ENCODE data around the gene SOX15. TPM values are rescaled to one million over a fixed set of nuclear protein-coding genes. Genes with fewer than 3 reads are reported as not detected.

SOX15 gene
- total and polyA plus RNA-seq, 10 of the 15 experiments (the other 5 are each of a cell fraction or from before 2014, with no cell fraction given): 0.06 to 0.53 (median 0.16) TPM; not detected in 2

DNA sequence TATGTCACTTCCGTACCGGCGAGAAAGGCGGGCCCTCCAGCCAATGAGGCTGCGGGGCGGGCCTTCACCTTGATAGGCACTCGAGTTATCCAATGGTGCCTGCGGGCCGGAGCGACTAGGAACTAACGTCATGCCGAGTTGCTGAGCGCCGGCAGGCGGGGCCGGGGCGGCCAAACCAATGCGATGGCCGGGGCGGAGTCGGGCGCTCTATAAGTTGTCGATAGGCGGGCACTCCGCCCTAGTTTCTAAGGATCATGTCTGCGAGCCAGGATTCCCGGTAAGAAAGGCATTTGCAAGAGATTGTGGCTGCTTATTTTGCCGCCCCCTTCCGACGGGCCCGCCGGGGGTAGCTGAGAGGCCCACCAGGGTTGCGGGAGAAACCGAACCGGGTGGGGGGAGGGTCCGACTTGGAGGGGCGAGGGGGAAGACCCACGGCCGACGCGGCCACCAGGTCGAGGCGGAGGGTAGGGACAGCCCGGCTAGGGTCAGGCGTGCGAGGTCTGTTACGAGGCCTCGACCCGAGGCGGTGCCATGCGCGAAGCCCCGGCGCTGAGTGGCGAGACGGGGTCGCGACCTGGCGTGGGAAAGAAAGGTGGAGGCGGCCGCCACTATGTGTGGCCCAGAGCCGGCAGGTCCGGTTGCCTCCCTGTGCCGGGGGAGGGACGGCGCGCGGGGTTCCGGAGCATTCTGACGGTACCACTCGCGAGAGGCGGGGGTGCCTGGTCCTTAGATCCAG lies 17.1 kb downstream of the SOX15 start (continued):
- TF ChIP-seq, protein P1, sequence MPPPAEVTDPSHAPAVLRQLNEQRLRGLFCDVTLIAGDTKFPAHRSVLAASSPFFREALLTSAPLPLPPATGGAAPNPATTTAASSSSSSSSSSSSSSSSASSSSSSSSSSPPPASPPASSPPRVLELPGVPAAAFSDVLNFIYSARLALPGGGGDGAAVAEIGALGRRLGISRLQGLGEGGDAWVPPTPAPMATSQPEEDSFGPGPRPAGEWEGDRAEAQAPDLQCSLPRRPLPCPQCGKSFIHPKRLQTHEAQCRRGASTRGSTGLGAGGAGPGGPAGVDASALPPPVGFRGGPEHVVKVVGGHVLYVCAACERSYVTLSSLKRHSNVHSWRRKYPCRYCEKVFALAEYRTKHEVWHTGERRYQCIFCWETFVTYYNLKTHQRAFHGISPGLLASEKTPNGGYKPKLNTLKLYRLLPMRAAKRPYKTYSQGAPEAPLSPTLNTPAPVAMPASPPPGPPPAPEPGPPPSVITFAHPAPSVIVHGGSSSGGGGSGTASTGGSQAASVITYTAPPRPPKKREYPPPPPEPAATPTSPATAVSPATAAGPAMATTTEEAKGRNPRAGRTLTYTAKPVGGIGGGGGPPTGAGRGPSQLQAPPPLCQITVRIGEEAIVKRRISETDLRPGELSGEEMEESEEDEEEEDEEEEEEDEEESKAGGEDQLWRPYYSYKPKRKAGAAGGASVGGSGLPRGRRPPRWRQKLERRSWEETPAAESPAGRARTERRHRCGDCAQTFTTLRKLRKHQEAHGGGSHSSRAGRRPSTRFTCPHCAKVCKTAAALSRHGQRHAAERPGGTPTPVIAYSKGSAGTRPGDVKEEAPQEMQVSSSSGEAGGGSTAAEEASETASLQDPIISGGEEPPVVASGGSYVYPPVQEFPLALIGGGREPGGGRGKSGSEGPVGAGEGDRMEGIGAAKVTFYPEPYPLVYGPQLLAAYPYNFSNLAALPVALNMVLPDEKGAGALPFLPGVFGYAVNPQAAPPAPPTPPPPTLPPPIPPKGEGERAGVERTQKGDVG (CRISPR knock-in tag; IDR thresholded peaks at IDR 0.05): 0 out of 2 replicates have a peak, but pooled peaks have one; percentile 36
- TF ChIP-seq, protein P2, sequence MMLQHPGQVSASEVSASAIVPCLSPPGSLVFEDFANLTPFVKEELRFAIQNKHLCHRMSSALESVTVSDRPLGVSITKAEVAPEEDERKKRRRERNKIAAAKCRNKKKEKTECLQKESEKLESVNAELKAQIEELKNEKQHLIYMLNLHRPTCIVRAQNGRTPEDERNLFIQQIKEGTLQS (IDR thresholded peaks at IDR 0.05; ENCODE audit: borderline replicate concordance, extremely low read depth, low read depth, low read length): no peak
- TF ChIP-seq ZBED1 (IDR thresholded peaks at IDR 0.05; ENCODE audit: borderline replicate concordance) (peak; percentile 93), GABPA (IDR thresholded peaks at IDR 0.05; ENCODE audit: low read depth) (peak; percentile 94), TCF3 (IDR thresholded peaks at IDR 0.05; ENCODE audit: borderline replicate concordance, insufficient read depth, low read depth, low read length) (peak; percentile 89; the same call in 1 of the 2 replicates), ATF7 (IDR thresholded peaks at IDR 0.05; ENCODE audit: low read depth) (peak; percentile 90), NRF1 (conservative IDR thresholded peaks at IDR 0.05; ENCODE audit: low read depth, low read length) (0 out of 2 replicates have a peak, but pooled peaks have one; percentile 12), FOS (IDR thresholded peaks at IDR 0.05; ENCODE audit: borderline replicate concordance, extremely low read depth, insufficient read length) (peak; percentile 92)
- TF ChIP-seq, protein P3, sequence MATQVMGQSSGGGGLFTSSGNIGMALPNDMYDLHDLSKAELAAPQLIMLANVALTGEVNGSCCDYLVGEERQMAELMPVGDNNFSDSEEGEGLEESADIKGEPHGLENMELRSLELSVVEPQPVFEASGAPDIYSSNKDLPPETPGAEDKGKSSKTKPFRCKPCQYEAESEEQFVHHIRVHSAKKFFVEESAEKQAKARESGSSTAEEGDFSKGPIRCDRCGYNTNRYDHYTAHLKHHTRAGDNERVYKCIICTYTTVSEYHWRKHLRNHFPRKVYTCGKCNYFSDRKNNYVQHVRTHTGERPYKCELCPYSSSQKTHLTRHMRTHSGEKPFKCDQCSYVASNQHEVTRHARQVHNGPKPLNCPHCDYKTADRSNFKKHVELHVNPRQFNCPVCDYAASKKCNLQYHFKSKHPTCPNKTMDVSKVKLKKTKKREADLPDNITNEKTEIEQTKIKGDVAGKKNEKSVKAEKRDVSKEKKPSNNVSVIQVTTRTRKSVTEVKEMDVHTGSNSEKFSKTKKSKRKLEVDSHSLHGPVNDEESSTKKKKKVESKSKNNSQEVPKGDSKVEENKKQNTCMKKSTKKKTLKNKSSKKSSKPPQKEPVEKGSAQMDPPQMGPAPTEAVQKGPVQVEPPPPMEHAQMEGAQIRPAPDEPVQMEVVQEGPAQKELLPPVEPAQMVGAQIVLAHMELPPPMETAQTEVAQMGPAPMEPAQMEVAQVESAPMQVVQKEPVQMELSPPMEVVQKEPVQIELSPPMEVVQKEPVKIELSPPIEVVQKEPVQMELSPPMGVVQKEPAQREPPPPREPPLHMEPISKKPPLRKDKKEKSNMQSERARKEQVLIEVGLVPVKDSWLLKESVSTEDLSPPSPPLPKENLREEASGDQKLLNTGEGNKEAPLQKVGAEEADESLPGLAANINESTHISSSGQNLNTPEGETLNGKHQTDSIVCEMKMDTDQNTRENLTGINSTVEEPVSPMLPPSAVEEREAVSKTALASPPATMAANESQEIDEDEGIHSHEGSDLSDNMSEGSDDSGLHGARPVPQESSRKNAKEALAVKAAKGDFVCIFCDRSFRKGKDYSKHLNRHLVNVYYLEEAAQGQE (IDR thresholded peaks at IDR 0.05; ENCODE audit: low read depth, low read length): 0 out of 2 replicates have a peak, but pooled peaks have one; percentile 43
- TF ChIP-seq, protein P4, sequence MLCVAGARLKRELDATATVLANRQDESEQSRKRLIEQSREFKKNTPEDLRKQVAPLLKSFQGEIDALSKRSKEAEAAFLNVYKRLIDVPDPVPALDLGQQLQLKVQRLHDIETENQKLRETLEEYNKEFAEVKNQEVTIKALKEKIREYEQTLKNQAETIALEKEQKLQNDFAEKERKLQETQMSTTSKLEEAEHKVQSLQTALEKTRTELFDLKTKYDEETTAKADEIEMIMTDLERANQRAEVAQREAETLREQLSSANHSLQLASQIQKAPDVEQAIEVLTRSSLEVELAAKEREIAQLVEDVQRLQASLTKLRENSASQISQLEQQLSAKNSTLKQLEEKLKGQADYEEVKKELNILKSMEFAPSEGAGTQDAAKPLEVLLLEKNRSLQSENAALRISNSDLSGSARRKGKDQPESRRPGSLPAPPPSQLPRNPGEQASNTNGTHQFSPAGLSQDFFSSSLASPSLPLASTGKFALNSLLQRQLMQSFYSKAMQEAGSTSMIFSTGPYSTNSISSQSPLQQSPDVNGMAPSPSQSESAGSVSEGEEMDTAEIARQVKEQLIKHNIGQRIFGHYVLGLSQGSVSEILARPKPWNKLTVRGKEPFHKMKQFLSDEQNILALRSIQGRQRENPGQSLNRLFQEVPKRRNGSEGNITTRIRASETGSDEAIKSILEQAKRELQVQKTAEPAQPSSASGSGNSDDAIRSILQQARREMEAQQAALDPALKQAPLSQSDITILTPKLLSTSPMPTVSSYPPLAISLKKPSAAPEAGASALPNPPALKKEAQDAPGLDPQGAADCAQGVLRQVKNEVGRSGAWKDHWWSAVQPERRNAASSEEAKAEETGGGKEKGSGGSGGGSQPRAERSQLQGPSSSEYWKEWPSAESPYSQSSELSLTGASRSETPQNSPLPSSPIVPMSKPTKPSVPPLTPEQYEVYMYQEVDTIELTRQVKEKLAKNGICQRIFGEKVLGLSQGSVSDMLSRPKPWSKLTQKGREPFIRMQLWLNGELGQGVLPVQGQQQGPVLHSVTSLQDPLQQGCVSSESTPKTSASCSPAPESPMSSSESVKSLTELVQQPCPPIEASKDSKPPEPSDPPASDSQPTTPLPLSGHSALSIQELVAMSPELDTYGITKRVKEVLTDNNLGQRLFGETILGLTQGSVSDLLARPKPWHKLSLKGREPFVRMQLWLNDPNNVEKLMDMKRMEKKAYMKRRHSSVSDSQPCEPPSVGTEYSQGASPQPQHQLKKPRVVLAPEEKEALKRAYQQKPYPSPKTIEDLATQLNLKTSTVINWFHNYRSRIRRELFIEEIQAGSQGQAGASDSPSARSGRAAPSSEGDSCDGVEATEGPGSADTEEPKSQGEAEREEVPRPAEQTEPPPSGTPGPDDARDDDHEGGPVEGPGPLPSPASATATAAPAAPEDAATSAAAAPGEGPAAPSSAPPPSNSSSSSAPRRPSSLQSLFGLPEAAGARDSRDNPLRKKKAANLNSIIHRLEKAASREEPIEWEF (IDR thresholded peaks at IDR 0.05; ENCODE audit: insufficient replicate concordance, low read depth, low read length): no peak
